Upper lobe of left lung (tissue), 6 donors: Measurements from ENCODE around the gene PSEN1. TPM values are rescaled to one million over a fixed set of nuclear protein-coding genes. Genes with fewer than 3 reads are reported as not detected.

Source experiments
- ATAC-seq, 2 donors: fragments of 200-7000 bp; cut with Tn5 transposase; one replicate each; pipeline ENCODE4 v1.9.1; 2022; ENCODE audit warnings: mild to moderate bottlenecking in 2 of 2, moderate library complexity in 2 of 2; ENCODE audit not compliant: low FRiP score in 2 of 2
- DNase-seq, 2 donors: peaks; one replicate each; pipeline ENCODE4 v3.0.0-alpha.2; 2019 to 2020
- H3K27ac ChIP-seq, 4 donors: fragments of 200-600 bp; sonication (generic); one replicate each; pipeline ENCODE4 v1.5.1; 2016 to 2019
- H3K27me3 ChIP-seq, 4 donors: fragments of 200-600 bp; sonication (generic); one replicate each; pipeline ENCODE4 v1.5.1; 2017 to 2019
- H3K36me3 ChIP-seq, 4 donors: fragments of 200-600 bp; sonication (generic); one replicate each; pipeline ENCODE4 v1.5.1; 2016 to 2019
- H3K4me1 ChIP-seq, 4 donors: fragments of 200-600 bp; sonication (generic); one replicate each; pipeline ENCODE4 v1.5.1; 2018 to 2019
- H3K4me3 ChIP-seq, 4 donors: fragments of 200-600 bp; sonication (generic); one replicate each; pipeline ENCODE4 v1.5.1; 2017 to 2019; ENCODE audit warnings: mild to moderate bottlenecking in 2 of 4, moderate library complexity in 1 of 4
- H3K9me3 ChIP-seq, 4 donors: fragments of 200-600 bp; sonication (generic); one replicate each; pipeline ENCODE4 v1.5.1; 2018 to 2019
- CTCF ChIP-seq, 6 experiments: fragments of 450-650 bp in 4 of 6; fragments of 200-600 bp in 2 of 6; sonication (generic) in 2 of 6; IDR thresholded peaks; one replicate each; pipeline ENCODE4 v1.5.1; 2016 to 2019; ENCODE audit warnings: antibody characterized with exemption in 6 of 6
- EP300 ChIP-seq, 4 donors: sonication (generic); formaldehyde crosslinking; IDR thresholded peaks; one replicate each; pipeline ENCODE4 v1.5.1; 2017; ENCODE audit warnings: antibody characterized with exemption in 4 of 4, control low read depth in 2 of 4
- POLR2A ChIP-seq, 4 donors: fragments of 450-650 bp; IDR thresholded peaks; one replicate each; pipeline ENCODE4 v1.5.1; 2016 to 2017; ENCODE audit warnings: antibody characterized with exemption in 4 of 4, mild to moderate bottlenecking in 2 of 4
- POLR2AphosphoS5 ChIP-seq, 2 donors: sonication (generic); formaldehyde crosslinking; IDR thresholded peaks; one replicate each; pipeline ENCODE4 v1.5.1; 2017; ENCODE audit warnings: antibody characterized with exemption in 2 of 2
- WGBS, 2 donors: methylation state at CpG; one replicate each; pipeline ENCODE4 v1.1.5; 2017 to 2018; 5-methylcytosine and 5-hydroxymethylcytosine counted together
- total RNA-seq, 6 donors: library from RNA; depleted of rRNA in 4 of 6; stranded (reverse); fragments of >200 nt in 4 of 6; gene quantifications; one replicate each; pipeline versions ENCODE4 v1.1.0 to v1.2.1, GENCODE V29; 2016 to 2021
- donor health status: DM: no; HTN: no; CAD: no; lungs with moderate emphysema.
- donor health status: DM: no; HTN: yes; CAD: no; lungs with severe emphysema.

PSEN1 gene
- total RNA-seq, 6 donors from 2014 or later, result 31.1 to 68.9 (median 56.8) TPM

- no peak overlapping the region for H3K27ac ChIP-seq
- DNase-seq (no peak), ATAC-seq (no peak)
- H3K36me3 ChIP-seq, result peaks cover 21 to 98% (median 60%) of the 10 kb centered on the region in 4 donors
- no peaks in the 10 kb centered on the region for H3K4me1 ChIP-seq
- H3K27me3 ChIP-seq, result no peaks in the 10 kb centered on the region
- no peak for TF ChIP-seq POLR2AphosphoS5 (IDR thresholded peaks at IDR 0.05)
- no peak for TF ChIP-seq CTCF (IDR thresholded peaks at IDR 0.05)
- TF ChIP-seq POLR2A (IDR thresholded peaks at IDR 0.05), result no peak
- TF ChIP-seq EP300 (IDR thresholded peaks at IDR 0.05), result no peak
- H3K4me3 ChIP-seq, result no peak overlapping the region
- 97% methylated on average over 27 of the region's 27 CpGs for WGBS, 2 donors
- H3K9me3 ChIP-seq, result no peaks in the 10 kb centered on the region
Observed at GRCh38 chr14:73102806-73103497, 33.4 kb upstream of the PSEN1 start.

GRCh38 chr14:73105050-73105449, 31.3 kb upstream of the PSEN1 start:
- no peak overlapping the region for H3K27ac ChIP-seq
- no peaks in the 10 kb centered on the region for H3K27me3 ChIP-seq
- H3K9me3 ChIP-seq, result no peaks in the 10 kb centered on the region
- H3K4me1 ChIP-seq, result no peaks in the 10 kb centered on the region
- peaks cover 32 to 99% (median 64%) of the 10 kb centered on the region in 4 donors for H3K36me3 ChIP-seq
- ATAC-seq (no peak), DNase-seq (no peak)
- WGBS, 2 donors, result 94 to 97% methylated on average over 3 of the region's 3 CpGs
- no peak for TF ChIP-seq POLR2AphosphoS5 (IDR thresholded peaks at IDR 0.05)
- no peak for TF ChIP-seq CTCF (IDR thresholded peaks at IDR 0.05)
- TF ChIP-seq POLR2A (IDR thresholded peaks at IDR 0.05), result no peak
- no peak for TF ChIP-seq EP300 (IDR thresholded peaks at IDR 0.05)
- H3K4me3 ChIP-seq, result no peak overlapping the region

GRCh38 chr14:73105727-73106126, 30.6 kb upstream of the PSEN1 start:
- no peak overlapping the region for H3K27ac ChIP-seq
- no peaks in the 10 kb centered on the region for H3K4me1 ChIP-seq
- no peaks in the 10 kb centered on the region for H3K27me3 ChIP-seq
- H3K4me3 ChIP-seq, result no peak overlapping the region
- no peak for DNase-seq
- no peak for ATAC-seq
- H3K36me3 ChIP-seq, result peaks cover 37 to 99% (median 64%) of the 10 kb centered on the region in 4 donors
- TF ChIP-seq EP300 (IDR thresholded peaks at IDR 0.05), result no peak
- no peak for TF ChIP-seq POLR2AphosphoS5 (IDR thresholded peaks at IDR 0.05)
- TF ChIP-seq CTCF (IDR thresholded peaks at IDR 0.05), result no peak
- TF ChIP-seq POLR2A (IDR thresholded peaks at IDR 0.05), result no peak
- no peaks in the 10 kb centered on the region for H3K9me3 ChIP-seq
- 93 to 95% methylated on average over 16 of the region's 16 CpGs for WGBS, 2 donors

- DNase-seq, result no peak
- ATAC-seq, result no peak
- no peaks in the 10 kb centered on the region for H3K9me3 ChIP-seq
- WGBS, 2 donors, result 93 to 96% methylated on average over 6 of the region's 6 CpGs
- TF ChIP-seq EP300 (IDR thresholded peaks at IDR 0.05), result no peak
- TF ChIP-seq CTCF (IDR thresholded peaks at IDR 0.05), result no peak
- TF ChIP-seq POLR2A (IDR thresholded peaks at IDR 0.05), result no peak
- TF ChIP-seq POLR2AphosphoS5 (IDR thresholded peaks at IDR 0.05), result no peak
- no peaks in the 10 kb centered on the region for H3K27me3 ChIP-seq
- H3K4me3 ChIP-seq, result no peak overlapping the region
- peaks cover 25 to 94% (median 67%) of the 10 kb centered on the region in 4 donors for H3K36me3 ChIP-seq
- no peak overlapping the region for H3K27ac ChIP-seq
- no peaks in the 10 kb centered on the region for H3K4me1 ChIP-seq
Observed at GRCh38 chr14:73116079-73116665, 20.1 kb upstream of the PSEN1 start.
